Measurements from ENCODE around the gene PALM.
"Not testable (repeated sequence)": the region's sequence is repeated elsewhere in the genome, so short reads cannot be mapped to it uniquely, and the experiment has no call there.

Gene PALM

DNA sequence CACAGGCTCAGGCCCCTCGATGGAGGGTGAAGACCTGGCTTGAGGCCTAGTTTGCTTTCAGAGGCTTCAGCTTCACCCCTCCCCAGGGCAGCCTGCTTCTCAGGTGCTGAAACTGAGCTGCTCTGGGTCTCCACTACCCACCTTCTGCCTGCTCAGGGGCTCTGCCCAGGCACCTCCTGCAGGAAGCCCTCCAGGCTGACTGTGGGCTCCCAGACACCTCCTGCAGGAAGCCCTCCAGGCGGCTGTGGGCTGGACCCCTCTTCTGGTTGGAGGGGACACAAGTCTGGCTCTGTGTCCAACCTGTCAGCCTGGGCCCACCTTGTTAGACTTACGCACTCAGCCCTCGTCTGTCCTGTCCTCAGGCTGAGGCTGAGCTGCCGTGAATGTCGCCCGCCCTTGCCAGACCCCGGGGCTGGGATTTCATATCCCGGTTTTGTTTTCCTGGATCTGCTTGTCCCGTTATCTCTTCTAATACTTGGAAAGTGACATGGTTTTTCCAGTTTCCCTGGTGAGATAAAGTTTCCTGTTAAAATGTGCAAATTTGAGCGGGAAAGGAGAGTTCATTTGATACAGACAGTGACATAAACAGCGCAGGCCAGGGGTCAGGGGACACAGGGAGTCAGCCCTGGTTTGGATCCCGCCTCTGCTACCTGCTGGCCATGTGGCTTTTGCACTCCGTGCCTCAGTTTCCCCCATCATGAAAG is 21.4 kb downstream of the PALM start:
- in situ Hi-C loops (cut with MboI; ENCODE audit: low sequenced_read_pairs), result no loop called here

DNA sequence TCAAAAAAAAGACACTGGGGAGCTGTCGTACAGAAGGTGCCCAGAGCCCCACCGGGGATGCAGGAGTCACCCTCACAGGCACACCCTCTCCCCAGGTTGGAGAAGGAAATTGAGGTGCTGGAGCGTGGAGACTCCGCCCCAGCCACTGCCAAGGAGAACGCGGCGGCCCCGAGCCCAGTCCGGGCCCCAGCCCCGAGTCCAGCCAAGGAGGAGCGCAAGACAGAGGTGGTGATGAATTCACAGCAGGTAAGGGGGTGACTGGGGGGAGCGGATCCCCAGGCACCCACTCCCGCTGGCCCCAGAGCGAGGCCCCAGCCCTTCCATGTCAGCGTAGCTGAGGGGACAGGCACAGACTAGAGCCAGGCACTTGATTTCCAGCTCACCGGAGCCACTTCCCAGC is 22.3 kb downstream of the PALM start:
- in situ Hi-C loops (cut with MboI; ENCODE audit: low sequenced_read_pairs), result no loop called here

GRCh38 chr19:732148-733069 is 23.7 kb downstream of the PALM start:
- in situ Hi-C loops (cut with MboI; ENCODE audit: low sequenced_read_pairs), result no loop called here

GRCh38 chr19:734716-735115 is 26.0 kb downstream of the PALM start:
- in situ Hi-C loops (cut with MboI; ENCODE audit: low sequenced_read_pairs), result no loop called here

DNA sequence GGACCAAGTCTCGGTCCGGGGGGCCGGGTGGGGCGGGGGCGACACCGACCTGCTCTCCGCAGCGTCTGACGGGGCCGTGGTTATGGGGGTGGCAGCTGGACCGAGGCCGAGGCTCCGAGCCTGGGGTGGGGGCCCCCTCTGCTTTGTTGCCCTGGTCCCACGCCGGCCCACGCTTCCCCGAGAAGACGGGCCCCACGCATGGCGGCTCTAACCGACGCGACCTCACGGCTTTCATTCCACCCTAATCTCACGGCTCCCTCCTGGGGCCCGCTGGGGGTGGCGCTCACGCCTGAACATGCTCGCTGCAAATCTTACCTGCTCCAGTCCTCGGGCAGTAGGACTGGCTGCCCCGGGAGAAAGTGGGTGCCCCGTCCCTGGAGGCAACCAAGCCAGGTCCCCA is 27.4 kb downstream of the PALM start:
- in situ Hi-C loops (cut with MboI; ENCODE audit: low sequenced_read_pairs), result no loop called here

DNA sequence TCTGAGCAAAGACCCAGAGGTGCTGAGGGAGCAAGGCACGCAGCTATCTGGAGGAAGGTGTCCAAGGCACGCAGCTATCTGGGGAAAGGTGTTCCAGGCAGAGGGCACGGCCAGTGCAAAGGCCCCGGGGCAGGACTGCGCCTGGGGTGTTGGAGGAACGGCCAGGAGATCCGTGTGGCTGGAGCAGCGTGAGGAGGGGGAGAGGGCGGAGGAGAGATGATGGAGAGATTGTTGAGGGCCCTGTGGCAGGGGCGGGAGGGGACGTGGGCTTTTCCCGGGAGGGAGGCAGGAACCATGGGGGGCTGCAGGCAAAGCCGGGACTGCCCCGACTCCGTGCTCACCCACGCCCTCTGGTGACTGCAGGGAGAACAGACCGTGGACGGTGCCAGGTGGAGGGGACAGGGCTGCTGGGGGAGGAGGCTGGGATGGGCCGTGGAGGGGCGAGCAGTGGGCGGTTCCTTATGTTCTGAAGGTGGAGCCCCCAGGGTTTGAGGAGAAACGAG is 28.9 kb downstream of the PALM start:
- in situ Hi-C loops (cut with MboI; ENCODE audit: low sequenced_read_pairs), result no loop called here

DNA sequence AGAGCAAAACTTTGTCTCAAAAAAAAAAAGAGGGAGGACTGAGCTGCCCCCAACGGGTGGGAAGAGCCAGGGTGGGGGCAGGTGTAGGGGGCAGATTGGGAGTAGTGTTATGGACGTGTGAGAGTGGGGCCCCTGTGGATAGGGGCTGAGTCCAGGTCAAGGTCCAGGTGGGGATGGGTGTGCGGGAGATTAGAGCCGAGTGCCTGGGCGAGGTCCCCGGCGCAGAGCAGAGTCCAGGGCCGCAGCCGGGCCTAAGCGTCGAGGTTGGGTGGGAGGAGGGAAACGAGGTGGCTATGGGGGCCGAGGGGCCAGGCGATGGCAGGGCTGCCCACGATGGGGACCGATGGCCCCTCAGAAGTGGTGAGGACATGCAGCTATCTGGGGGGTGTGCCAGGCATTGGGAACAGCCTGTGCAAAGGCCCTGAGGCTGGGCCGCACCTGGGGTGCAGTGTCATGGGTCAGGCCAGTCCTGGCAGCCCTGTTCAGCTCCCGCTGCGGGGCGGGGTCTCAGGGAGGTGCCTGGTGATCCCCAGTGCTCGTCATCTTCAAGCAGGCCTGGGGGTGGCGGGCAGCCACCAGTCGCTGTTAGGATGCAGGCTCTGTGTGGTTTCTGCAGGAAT is 29.9 kb downstream of the PALM start:
- in situ Hi-C loops (cut with MboI; ENCODE audit: low sequenced_read_pairs), result no loop called here

- in situ Hi-C loops (cut with MboI; ENCODE audit: low sequenced_read_pairs), result no loop called here
Measured at GRCh38 chr19:739998-740715, 31.4 kb downstream of the PALM start.

DNA sequence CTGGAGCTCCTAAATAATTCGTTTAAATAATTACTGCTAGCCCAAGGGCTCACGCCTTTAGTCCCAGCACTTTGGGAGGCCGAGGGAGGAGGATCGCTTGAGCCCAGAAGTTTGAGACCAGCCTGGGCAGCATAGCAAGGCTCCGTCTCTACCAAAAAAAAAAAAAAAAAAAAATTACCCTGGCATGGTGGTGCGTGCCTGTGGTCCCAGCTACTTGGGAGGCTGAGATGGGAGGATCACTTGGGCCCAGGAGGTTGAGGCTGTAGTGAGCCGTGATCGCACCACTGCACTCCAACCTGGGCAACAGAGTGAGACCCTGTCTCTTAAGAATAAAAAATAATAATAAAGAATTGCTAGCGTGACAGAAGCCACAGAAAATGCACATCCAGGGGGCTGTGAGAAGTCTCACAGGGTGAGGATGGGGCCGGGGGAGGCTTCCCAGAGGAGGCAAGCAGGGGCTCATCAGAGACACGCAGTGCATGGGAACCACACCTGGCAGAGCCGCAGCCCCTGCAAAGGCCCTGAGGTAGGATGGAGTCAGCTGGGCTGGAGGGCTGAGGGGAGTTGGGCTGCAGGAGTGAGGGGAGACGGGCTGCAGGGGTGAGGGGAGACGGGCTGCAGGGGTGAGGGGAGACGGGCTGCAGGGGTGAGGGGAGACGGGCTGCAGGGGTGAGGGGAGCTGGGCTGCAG is 32.2 kb downstream of the PALM start:
- in situ Hi-C loops (cut with MboI; ENCODE audit: low sequenced_read_pairs), result not testable (repeated sequence)

GRCh38 chr19:741506-742131 is 32.9 kb downstream of the PALM start:
- in situ Hi-C loops (cut with MboI; ENCODE audit: low sequenced_read_pairs), result no loop called here

GRCh38 chr19:742540-743075 is 33.9 kb downstream of the PALM start:
- in situ Hi-C loops (cut with MboI; ENCODE audit: low sequenced_read_pairs), result no loop called here

DNA sequence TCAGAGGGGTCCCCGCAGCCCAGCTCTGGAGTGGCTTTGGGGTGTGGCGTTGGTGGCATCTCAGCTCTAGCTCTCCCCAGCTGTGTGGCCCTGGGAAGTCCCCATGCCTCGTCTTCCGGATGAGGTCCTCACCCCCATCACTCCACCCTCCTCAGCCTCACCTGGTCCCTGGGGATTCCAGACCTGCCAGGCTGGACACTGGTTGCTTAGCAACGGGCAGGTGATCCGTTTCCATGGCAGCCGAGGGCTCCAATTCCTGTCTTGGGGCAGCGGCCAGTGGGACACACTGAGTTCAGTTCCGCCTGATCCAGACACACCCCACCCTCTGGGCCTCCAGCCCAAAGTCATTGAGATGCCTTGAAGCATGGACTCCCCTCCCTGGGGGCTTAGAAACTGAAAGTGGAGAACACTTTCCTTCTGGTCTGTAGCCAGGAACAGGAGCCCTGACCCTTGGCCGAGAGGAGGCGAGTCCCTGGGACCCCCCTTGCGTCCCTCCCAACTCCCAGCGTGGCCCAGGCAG is 34.5 kb downstream of the PALM start:
- in situ Hi-C loops (cut with MboI; ENCODE audit: low sequenced_read_pairs), result no loop called here

- in situ Hi-C loops (cut with MboI; ENCODE audit: low sequenced_read_pairs), result not testable (repeated sequence)
Measured at GRCh38 chr19:745138-745537, 36.4 kb downstream of the PALM start.

DNA sequence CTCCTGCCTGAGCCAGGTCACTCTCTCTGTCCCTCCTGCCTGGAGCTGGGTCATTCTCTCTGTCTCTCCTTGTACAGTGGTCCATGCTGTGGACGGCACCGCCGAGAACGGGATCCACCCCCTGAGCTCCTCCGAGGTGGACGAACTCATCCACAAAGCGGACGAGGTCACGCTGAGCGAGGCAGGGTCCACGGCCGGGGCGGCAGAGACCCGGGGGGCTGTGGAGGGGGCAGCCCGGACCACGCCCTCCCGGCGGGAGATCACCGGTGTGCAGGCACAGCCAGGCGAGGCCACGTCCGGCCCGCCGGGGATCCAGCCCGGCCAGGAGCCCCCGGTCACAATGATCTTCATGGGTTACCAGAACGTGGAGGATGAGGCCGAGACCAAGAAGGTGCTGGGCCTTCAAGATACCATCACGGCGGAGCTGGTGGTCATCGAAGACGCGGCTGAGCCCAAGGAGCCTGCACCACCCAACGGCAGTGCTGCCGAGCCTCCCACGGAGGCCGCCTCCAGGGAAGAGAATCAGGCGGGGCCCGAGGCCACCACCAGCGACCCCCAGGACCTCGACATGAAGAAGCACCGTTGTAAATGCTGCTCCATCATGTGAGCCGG is 37.6 kb downstream of the PALM start:
- in situ Hi-C loops (cut with MboI; ENCODE audit: low sequenced_read_pairs), result no loop called here

GRCh38 chr19:746956-747355 is 38.2 kb downstream of the PALM start:
- in situ Hi-C loops (cut with MboI; ENCODE audit: low sequenced_read_pairs), result no loop called here

- in situ Hi-C loops (cut with MboI; ENCODE audit: low sequenced_read_pairs), result no loop called here
Measured at GRCh38 chr19:747432-748273, 38.9 kb downstream of the PALM start.

DNA sequence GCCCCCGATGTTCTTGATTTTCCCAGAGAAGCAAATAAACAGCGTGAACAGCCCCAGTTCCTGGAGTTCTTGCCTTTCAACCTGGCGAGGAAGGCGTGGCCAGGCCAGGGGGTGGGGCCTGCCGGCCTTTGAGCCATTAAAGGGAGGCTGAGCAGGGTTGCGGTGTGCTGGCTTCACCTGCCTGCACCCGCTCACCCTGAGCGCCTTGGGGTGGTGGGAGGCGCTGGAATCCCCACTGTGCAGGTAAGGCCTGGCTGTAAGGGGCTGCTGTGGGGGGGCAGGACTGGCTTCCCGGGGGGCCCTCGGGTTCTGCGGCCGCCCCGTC is 39.5 kb downstream of the PALM start:
- in situ Hi-C loops (cut with MboI; ENCODE audit: low sequenced_read_pairs), result no loop called here

DNA sequence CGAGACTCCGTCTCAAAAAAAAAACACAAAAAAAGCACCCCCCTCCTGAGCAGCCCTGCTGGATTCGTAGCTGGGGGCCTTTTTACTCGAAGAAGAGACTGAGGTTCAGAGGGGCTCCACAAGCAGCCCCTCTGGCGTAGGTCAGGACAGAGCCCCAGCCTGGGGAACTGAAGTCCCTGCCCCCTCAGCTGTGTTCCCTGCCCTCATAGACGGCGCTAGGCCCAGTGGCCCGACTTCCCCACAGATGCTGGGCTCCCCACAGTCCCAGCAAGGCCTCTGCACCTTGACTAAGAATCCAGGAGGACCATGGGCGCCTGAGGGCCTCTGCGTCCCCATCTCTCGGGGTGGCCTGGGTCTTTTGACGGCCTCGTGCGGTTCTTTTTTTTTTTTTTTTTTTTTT is 41.1 kb downstream of the PALM start:
- in situ Hi-C loops (cut with MboI; ENCODE audit: low sequenced_read_pairs), result no loop called here
